PFSK-1 (cell line): Measurements from ENCODE around the gene IL17F.

Experiments
- POLR2AphosphoS5 ChIP-seq: IDR thresholded peaks from 2 replicates; pipeline ENCODE4 v1.6.1; 2012; ENCODE audit warnings: low read depth, mild to moderate bottlenecking, control low read depth, low read length, moderate library complexity
- SIN3A ChIP-seq: IDR thresholded peaks from 2 replicates; pipeline ENCODE4 v1.6.1; 2012; ENCODE audit warnings: mild to moderate bottlenecking, low read length, moderate library complexity, borderline replicate concordance; ENCODE audit not compliant: insufficient read depth

- TF ChIP-seq SIN3A (no peak), POLR2AphosphoS5 (no peak)
Observed at GRCh38 chr6:52209770-52210169, 34.5 kb downstream of the IL17F start.
